GM19463 (cell line): ENCODE measurements around the gene CDH5.
"Not testable (repeated sequence)": the region's sequence is repeated elsewhere in the genome, so short reads cannot be mapped to it uniquely, and the experiment has no call there.

Experiments
- ATAC-seq: cut with Tn5 transposase; IDR thresholded peaks from one replicate; pipeline ENCODE4 v1.9.1; 2021; ENCODE audit warnings: mild to moderate bottlenecking, moderate library complexity; ENCODE audit not compliant: unreplicated experiment

Gene CDH5

DNA sequence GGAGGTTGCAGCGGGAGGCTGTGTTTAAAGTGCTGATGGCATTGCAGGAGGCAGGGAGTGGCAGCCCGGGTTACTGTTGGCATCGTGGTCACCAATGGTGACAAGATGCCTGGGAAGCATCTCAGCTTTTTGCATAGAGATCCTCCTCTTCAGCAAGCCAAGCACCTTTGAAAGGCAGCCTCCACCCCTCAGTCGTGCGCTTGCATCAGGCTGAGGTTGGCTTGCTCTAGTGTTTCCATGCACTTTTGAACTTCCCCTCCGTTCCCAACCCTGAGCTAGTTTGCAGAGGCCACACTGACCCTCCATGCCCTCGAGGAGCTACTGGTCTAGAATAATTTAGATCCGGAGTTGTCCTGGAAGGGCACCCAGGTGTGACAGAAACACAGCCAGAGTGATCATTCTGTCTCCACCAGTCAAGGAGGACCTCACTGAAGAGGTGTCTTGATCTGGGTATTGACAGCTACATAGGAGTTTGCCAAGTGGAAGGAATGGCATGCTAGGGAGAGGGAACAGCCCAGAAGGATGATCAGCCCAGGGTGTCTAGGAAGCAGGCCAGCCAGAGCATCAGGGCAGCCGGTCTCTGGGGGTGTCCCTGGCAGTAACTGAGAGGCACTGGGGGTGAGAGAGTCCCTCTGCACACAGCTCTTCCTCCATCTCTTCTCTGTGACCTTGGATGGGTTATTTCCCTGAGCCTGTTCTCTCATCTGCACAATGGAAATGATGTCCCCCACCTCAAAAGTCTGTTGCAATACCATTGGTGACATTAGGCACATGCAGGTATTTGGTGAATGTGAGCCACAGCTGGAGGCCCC is 68.3 kb downstream of the CDH5 start:
- ATAC-seq: no peak

DNA sequence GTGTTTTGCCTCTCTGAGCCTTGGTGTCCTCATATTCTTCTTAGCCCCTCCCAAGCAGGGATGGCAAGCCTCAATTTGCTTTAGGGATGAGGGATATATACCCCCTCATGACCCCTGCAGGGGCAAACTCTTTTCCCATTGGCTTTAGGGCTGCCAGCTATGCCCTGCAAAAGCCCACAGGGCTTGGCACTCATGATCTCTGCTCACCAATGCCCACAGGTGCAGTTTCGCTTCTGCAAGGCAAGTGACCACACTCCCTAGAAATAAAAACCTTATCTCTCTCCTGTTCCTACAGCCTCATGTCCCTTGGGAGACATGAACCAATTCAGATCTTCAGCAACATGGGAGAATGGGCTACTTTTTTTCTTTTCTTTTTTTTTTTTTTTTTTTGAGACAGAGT is 69.4 kb downstream of the CDH5 start:
- ATAC-seq: no peak

DNA sequence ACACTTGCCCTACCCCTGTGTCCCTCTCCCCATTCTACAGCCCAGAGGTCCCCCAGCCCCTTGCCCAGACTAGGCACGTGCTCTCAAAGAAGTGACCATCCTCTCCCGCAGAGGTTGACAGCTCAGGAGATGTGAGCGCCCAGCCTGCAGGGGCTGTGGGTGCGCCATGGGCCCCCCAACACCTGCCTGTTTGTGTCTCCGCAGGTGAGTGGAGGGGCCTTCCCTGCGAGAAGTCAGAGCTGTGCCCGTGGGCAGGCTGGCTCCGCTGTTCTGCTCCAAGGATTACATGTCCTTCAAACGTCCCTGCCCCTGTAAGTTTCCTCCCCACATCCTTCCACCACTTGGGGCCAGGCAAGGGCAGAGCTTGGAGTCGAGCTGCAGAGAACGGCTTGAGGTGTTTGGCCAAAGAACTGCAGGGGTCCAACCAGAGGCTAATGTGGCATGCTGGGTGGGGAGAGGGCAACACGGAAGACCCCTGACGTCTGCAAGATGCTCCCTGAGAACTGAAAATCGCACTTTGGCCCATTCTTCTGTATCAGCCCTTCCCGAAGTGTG is 71.0 kb downstream of the CDH5 start:
- no peak for ATAC-seq

DNA sequence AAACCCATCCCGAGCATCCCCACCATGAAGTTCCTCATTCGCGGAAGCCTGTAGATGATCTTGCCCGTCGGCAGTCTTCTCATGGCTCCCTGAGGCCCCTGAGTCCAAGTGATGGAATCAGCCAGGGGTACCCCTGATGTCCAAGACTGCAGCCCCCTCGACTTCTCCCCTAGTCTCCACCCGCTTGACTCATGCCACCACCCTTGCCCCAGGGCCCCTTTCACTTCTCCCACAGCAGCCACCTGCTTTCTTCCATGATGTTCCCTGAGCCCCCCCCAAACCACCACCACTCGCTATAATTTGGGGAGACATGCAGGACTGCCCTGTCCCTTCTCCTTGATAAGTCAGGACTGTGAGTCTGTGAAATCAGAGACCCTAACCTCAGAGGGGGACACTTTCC is 72.0 kb downstream of the CDH5 start:
- ATAC-seq: no peak

DNA sequence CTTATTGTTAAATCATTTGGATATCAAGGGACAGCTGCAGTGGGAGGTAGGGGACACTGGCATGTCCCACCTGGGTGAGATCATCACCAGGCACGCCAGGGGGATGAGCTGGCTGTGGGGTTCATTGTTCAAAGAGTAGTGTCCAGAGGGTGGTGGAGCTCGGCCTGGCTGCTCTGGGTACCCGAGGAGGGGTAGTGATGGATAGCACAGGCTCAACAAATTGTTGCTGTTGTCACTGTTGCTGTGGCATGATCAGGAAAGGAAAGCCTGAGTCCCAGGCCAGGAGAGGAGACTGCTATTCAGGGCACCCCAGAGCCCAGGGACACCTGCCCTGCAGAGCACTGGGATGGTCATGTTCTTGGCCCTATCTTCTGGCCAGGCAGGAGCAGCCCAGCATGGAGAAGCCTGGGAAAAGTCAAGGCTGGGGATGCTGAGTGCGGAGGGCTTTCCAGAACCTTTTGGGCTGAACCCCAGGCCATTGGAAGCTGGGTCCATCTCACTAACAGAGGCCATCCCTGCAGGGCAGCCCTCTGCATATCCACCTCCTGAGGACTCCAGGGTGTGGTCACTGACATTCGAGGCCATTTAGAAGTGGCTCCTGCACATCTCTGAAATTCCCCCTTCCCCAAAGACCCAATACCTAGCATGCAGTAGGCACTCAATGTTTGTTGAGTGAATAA is 72.7 kb downstream of the CDH5 start:
- ATAC-seq: no peak

DNA sequence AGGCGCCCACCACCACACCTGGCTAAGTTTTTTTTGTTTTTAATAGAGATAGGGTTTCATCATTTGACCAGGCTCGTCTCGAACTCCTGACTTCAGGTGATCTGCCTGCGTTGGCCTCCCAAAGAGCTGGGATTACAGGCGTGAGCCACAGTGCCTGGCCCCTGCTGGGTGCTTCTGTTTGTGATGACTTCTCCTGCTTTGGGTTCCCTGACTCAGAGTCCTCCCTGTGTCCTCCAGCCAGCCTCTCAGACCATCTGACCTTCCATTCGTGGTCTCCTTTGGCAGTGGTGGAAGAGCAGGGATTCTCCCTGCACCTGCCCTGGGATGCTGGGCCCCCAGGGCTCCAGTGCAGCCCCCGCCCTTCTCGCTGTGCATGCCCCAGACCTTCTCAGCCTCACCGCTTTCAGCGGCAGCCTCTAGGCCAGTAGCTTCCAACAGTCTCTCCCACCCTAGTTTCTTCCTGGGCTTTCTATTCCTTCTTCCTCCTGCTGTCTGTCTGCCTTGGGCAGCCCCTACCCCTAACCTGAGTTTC is 73.8 kb downstream of the CDH5 start:
- ATAC-seq: no peak

DNA sequence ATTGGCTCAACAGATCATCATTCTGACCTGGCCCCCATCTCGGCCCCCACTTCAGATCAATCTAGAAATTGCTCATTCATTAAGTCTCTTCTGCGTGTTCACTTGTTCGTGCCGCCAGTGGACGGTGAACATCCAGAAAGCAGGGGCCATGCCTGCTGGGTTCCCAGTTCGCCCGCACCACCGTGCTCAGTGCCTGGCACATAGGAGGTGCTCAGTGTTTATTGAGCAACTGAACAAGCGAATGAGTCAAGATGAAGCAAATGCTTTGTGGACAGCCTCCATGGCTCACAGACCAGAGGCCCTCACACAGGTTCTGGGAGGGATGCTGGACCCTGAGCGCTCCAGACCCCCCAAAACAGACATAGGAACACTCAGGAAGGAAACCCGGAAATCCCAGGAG is 74.5 kb downstream of the CDH5 start:
- ATAC-seq: no peak

DNA sequence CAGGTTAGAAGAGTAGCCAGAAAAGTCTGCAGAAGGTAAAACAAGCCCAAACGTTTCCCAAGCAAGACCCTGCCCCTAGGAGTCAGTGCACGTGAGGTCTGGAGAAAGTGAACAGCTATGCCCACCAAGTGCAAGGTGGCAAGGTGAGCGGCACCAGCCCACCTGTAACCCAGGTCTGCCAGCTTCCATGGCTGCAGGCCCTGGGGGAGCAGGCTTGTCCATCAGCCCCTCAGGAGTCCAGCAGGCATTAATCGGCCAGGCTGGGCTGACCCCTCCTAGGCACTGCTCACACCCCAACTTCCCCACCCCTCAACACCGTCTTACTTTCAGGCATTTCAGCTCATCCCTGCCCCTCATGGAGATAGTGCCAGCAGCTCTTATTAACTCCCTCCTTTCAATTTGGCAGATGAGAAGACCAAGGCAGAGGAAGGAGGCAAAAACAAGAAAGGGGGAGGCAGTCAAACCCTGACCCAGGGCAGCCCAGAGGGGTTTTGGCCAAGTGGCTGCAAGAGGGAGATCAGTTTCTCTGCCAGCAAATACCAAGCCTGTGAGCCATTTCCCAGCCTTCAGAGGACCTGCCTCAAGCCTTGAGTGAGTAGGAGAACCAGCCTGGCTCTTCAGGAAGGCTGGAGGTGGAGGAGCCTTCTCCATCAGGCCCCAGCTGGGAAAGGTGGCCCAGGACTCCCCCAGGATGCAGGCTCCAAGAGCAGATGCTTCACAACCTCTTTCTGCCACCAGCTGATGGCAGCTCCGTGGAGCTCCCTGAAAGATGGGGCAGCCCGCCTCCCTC is 75.3 kb downstream of the CDH5 start:
- no peak for ATAC-seq

DNA sequence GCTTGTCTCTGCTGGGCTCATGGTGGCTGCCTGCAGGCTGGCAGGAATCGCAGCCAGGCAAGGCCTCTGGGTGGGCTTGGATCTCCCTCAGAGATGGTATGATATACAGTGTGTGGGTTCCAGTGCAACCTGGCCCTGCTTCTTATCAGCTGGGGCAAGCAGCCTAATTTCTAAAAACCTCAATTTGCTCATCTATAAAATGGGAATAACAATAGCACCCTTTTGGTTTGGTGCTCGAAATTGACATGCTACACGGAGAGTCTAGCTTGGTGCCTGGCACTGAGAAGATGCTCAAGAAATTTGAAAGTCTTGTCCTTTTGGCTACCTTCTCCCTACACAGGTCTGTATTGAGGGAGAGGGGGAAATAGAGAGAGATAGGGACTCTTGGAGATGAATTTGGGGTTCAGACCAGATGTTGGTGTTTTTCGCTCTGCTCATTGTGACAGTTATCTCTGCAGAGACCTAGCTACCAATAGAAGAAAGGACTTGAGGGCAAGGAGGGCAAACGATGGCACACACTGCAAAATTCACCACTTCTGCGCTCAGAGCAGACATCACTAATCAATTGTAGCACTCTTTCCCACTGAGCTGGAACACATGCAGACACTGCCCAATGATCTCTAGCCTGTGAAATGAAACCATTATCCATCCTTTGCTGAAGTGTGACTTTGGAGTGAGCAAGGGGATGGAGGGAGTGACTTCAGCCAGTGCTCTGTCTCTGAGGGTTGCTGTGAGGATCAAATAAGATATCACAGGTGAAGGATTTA is 76.2 kb downstream of the CDH5 start:
- ATAC-seq: no peak

DNA sequence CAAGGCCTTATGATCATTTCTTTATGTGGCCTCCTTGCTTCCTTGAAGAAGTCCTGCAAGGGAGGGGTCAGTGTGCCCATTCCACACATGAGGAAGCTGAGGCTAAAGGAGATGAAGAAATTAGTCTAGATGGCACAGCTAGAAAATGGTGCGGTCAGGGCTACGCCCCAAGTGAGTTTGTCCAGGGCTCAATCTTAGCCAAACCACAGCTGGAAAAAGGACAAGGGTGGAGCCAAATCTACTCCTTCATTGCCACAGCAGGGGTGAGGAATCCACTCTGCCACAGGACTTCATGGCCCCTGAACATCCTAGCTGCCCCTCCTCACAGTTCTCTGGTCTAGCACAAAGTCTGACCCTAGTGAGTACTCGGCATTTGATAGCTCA is 76.8 kb downstream of the CDH5 start:
- ATAC-seq: no peak

DNA sequence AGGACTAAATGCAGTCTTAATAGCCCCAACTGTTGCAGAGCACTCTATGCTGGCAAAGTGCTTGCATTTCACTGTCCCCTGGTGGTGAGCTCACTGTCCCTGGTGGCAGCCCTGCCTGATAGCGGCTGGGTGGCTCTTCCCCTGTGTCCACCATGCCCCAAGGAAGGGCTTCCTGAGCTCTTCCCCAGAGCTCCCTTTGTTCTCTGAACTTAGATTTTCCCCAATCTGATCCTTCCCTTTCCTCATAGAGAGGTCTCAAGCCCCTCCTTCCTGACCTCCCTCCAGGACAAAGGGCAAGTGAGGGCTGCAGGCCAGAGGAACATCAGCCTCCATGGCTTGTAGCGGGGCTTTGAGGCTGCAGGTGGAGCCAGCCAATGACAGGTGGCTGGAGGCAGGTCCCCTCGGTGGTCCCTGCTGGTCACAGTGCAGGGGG is 77.6 kb downstream of the CDH5 start:
- no peak for ATAC-seq

DNA sequence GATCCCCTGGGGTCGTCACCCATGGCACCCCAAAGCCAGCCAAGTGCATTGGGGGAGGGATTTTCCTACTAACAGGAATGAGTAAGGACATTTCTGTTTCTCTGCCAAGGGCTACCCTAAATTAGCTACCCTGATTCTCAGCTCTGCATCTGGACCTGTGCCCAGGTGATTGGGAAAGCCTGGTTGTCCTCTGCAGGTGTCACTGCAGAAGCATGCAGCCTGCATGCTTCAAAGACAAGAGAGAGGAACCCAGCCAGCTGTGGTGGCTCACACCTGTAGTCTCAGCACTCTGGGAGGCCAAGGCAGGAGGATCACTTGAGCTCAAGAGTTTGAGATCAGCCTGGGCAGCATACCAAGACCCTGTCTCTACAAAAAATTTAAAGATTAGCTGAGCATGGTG is 80.2 kb downstream of the CDH5 start:
- ATAC-seq: no peak

DNA sequence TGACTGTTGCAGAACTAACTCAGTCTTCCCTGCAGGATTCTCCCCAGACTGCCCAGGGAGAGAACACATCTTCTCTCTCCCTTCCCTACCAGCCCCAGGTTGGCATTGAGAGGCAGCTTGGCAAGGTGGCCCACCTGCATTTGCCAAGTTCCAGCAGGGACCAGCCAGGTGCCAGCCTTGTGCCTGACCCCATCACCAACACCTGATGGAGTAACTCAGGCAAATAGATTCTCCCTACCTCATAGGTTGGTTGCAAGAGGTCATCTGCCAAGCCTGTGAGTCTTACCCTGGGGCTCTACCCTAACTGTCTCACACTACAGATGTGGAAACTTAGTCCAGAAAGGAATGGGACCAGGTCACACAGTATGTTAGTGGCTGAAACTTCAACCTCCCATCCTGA is 81.0 kb downstream of the CDH5 start:
- ATAC-seq: no peak

DNA sequence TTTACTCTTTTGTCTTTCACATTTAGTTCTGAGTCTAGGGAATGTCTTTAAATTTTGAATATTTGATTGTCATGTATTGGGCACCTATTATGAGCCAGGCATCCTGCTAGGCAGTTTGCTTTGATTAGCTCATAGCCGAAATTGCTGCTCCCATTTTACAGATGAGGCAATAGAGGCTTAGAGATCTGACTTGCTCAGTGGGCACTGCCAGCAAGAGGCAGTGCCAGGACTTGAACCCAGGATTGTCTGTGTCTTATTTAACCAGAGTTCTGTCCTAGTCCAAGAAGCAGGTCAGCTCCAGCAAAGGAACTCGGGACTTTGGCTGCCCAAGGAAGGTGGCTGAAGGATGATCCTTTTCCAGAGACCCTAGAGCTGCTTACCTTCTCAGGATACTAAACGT is 85.1 kb downstream of the CDH5 start:
- no peak for ATAC-seq

DNA sequence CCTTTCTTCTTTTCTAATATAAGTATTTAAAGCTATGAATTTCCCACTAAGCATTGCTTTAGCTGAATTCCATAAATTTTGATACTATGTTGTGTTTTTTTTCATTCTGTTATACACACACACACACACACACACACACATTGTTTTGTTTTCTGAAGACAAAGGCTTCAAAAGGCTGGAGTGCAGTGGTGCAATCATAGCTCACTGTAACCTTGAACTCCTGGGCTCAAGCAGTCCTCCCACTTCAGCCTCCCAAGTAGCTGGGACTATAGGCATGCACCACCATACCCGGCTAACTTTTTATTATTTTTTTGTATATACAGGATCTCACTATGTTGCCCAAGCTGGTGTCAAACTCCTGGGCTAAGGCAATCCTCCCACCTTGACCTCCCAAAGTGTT is 86.7 kb downstream of the CDH5 start:
- not testable (repeated sequence) for ATAC-seq
